ENCODE measurements around the gene APOL4. TPM values are rescaled to one million over a fixed set of nuclear protein-coding genes. Genes with fewer than 3 reads are reported as not detected.

APOL4 gene
- total RNA-seq, 1 experiment from 2014 or later = not detected

- peak overlapping the region; percentile 48 for H3K27ac ChIP-seq
- H3K27me3 ChIP-seq (ENCODE audit: insufficient read depth, low read depth) = no peaks in the 10 kb centered on the region
- POLR2A ChIA-PET (ENCODE audit: unreplicated experiment) = interaction anchor here (0.5 to 0.8 kb wide), 4 partner anchors 14 to 252 kb away, joined by 3 to 7 read pairs (median 5); partner anchors contain the start of gene APOL1
- peak overlapping the region; percentile 89 for H3K4me2 ChIP-seq
- intact Hi-C loops (cut with micrococcal nuclease; ENCODE audit: unreplicated experiment) = loop anchor here (1.0 to 5.0 kb wide), 2 partner anchors 14 to 37 kb away; partner anchors contain the start of genes APOL1 and APOL4
- peak overlapping the region; percentile 76 for H2AFZ ChIP-seq
- no peaks in the 10 kb centered on the region for H3K36me3 ChIP-seq (ENCODE audit: low read depth)
- CTCF ChIA-PET = interaction anchor here (0.9 to 1.0 kb wide), 2 partner anchors 9 to 39 kb away, joined by 4 read pairs; no protein-coding TSS in a partner anchor
- H3K79me2 ChIP-seq (ENCODE audit: low read depth) = peaks cover 24% of the 10 kb centered on the region
- peaks cover 6% of the 10 kb centered on the region; the same call in 1 of the 2 replicates for H3F3A ChIP-seq (ENCODE audit: insufficient read depth, low read depth)
- BruUV-seq (replicated peaks) = TSS peak; percentile 56
- no peaks in the 10 kb centered on the region for H3K9me3 ChIP-seq (ENCODE audit: insufficient read depth, low read depth)
- no peak for TF ChIP-seq CTCF (conservative IDR thresholded peaks at IDR 0.05)
- no peak for TF ChIP-seq EZH2 (IDR thresholded peaks at IDR 0.05; ENCODE audit: low read depth)
- no peaks in the 10 kb centered on the region for H3K9me2 ChIP-seq (ENCODE audit: insufficient read depth)
- H3K4me3 ChIP-seq = peak overlapping the region; percentile 70
- no peak for DNase-seq
- H3K4me1 ChIP-seq (replicated peaks; ENCODE audit: insufficient read depth) = peaks cover 21% of the 10 kb centered on the region
- no peaks in the 10 kb centered on the region for H4K20me1 ChIP-seq (ENCODE audit: insufficient read depth)
These were observed 37.5 kb upstream of the APOL4 start for GRCh38 chr22:36239150-36239400.

- H3F3A ChIP-seq (ENCODE audit: insufficient read depth, low read depth) = peaks cover 6% of the 10 kb centered on the region; the same call in 1 of the 2 replicates
- peak overlapping the region; percentile 76 for H2AFZ ChIP-seq
- H3K9me2 ChIP-seq (ENCODE audit: insufficient read depth) = no peaks in the 10 kb centered on the region
- POLR2A ChIA-PET (ENCODE audit: unreplicated experiment) = interaction anchor here (0.5 to 0.6 kb wide), 3 partner anchors 87 to 253 kb away, joined by 3 to 6 read pairs (median 4); no protein-coding TSS in a partner anchor
- CTCF ChIA-PET = interaction anchor here (0.7 to 1.0 kb wide), 3 partner anchors 10 to 39 kb away, joined by 3 to 4 read pairs (median 4); partner anchors contain the start of gene APOL1
- H3K36me3 ChIP-seq (ENCODE audit: low read depth) = no peaks in the 10 kb centered on the region
- no peaks in the 10 kb centered on the region for H3K27me3 ChIP-seq (ENCODE audit: insufficient read depth, low read depth)
- H3K4me3 ChIP-seq = peak overlapping the region; percentile 70
- H3K79me2 ChIP-seq (ENCODE audit: low read depth) = peaks cover 24% of the 10 kb centered on the region
- BruUV-seq (replicated peaks) = no TSS peak
- H4K20me1 ChIP-seq (ENCODE audit: insufficient read depth) = no peaks in the 10 kb centered on the region
- peak overlapping the region; percentile 89 for H3K4me2 ChIP-seq
- DNase-seq = peak in 1 of 2 experiments; percentile 17
- peak overlapping the region; percentile 48 for H3K27ac ChIP-seq
- H3K9me3 ChIP-seq (ENCODE audit: insufficient read depth, low read depth) = no peaks in the 10 kb centered on the region
- intact Hi-C loops (cut with micrococcal nuclease; ENCODE audit: unreplicated experiment) = loop anchor here (1.0 to 5.0 kb wide), 2 partner anchors 15 to 36 kb away; partner anchors contain the start of genes APOL1 and APOL4
- H3K4me1 ChIP-seq (replicated peaks; ENCODE audit: insufficient read depth) = peaks cover 21% of the 10 kb centered on the region
- TF ChIP-seq EZH2 (IDR thresholded peaks at IDR 0.05; ENCODE audit: low read depth) (no peak), CTCF (conservative IDR thresholded peaks at IDR 0.05) (no peak)
These were observed 37.0 kb upstream of the APOL4 start for GRCh38 chr22:36238373-36239149.

- H3K4me1 ChIP-seq (replicated peaks; ENCODE audit: insufficient read depth) = peaks cover 21% of the 10 kb centered on the region
- intact Hi-C loops (cut with micrococcal nuclease; ENCODE audit: unreplicated experiment) = loop anchor here (5.0 kb wide), 1 partner anchor 35 kb away; the partner anchor contains the start of gene APOL4
- peak overlapping the region; percentile 48; the same call in 1 of the 2 replicates for H3K27ac ChIP-seq
- no peaks in the 10 kb centered on the region for H3K9me3 ChIP-seq (ENCODE audit: insufficient read depth, low read depth)
- ChIA-PET POLR2A (ENCODE audit: unreplicated experiment) (no interaction called here), CTCF (interaction anchor here (0.7 kb wide), 1 partner anchor 15 kb away, joined by 3 read pairs; the partner anchor contains the start of gene APOL1)
- DNase-seq = peak in 1 of 2 experiments; percentile 48
- no peaks in the 10 kb centered on the region for H4K20me1 ChIP-seq (ENCODE audit: insufficient read depth)
- H3K4me2 ChIP-seq = peak overlapping the region; percentile 89
- peaks cover 6% of the 10 kb centered on the region; the same call in 1 of the 2 replicates for H3F3A ChIP-seq (ENCODE audit: insufficient read depth, low read depth)
- no peak for TF ChIP-seq EZH2 (IDR thresholded peaks at IDR 0.05; ENCODE audit: low read depth)
- TF ChIP-seq CTCF (conservative IDR thresholded peaks at IDR 0.05) = no peak
- no peak overlapping the region for H2AFZ ChIP-seq
- H3K27me3 ChIP-seq (ENCODE audit: insufficient read depth, low read depth) = no peaks in the 10 kb centered on the region
- H3K36me3 ChIP-seq (ENCODE audit: low read depth) = no peaks in the 10 kb centered on the region
- peaks cover 24% of the 10 kb centered on the region for H3K79me2 ChIP-seq (ENCODE audit: low read depth)
- no peaks in the 10 kb centered on the region for H3K9me2 ChIP-seq (ENCODE audit: insufficient read depth)
- peak overlapping the region; percentile 70; the same call in 1 of the 2 replicates for H3K4me3 ChIP-seq
- BruUV-seq (replicated peaks) = no TSS peak
These were observed 36.1 kb upstream of the APOL4 start for GRCh38 chr22:36237462-36238372.

All from PC-9 (cell line).